Erythroblast (primary cell): ENCODE results near the gene UBN1.

Experiments used
- GATA1 ChIP-seq: IDR thresholded peaks from 2 replicates; pipeline ENCODE4 v1.6.1; 2011; ENCODE audit warnings: low read depth, mild to moderate bottlenecking, control low read depth, low read length, moderate library complexity
- POLR2A ChIP-seq: IDR thresholded peaks from 2 replicates; pipeline ENCODE4 v1.6.1; 2011; ENCODE audit warnings: mild to moderate bottlenecking, low read length

DNA sequence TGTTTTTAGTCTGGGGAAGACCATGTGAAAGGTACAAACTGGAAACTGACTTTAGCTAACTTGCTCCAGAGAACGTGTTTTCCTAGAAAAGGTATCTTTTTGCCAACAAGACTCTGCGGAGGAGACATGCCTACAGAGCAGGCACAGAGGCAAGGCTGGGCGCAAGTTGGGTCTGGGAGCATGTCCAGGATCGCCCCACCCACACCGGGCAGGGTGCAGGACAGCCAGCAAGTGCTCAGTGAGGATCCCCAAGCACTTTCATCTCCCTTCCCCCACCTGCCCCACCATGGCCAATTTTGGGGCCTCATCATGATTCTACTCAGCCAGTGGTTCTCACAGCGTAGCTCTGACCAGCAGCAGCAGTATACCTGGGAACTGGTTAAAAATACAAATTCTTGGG is 26.6 kb upstream of the UBN1 start:
- no peak for TF ChIP-seq POLR2A
- TF ChIP-seq GATA1: no peak
